NB4 (cell line): Measurements from ENCODE around the gene STK32B.

Source experiments
- CTCF ChIP-seq: IDR thresholded peaks from one replicate; pipeline ENCODE4 v1.5.1; 2012; ENCODE audit warnings: low read depth, low read length
- POLR2A ChIP-seq: IDR thresholded peaks from 2 replicates; pipeline ENCODE4 v1.6.1; 2011; ENCODE audit warnings: mild to moderate bottlenecking; ENCODE audit not compliant: insufficient read length; ENCODE audit errors: extremely low read depth

GRCh38 chr4:5277079-5277478 is 225.8 kb downstream of the STK32B start:
- TF ChIP-seq CTCF (no peak), POLR2A (no peak)
